Ammon's horn (tissue), 1 donor: ENCODE data around the gene CNTN4.
A peak's percentile ranks its signal among the peaks of the same experiment; 100 is the strongest.

Experiments used
- DNase-seq: peaks from one replicate; pipeline ENCODE4 v3.0.0-alpha.2; 2016; ENCODE audit warnings: low spot score

The CNTN4 gene

GRCh38 chr3:2392981-2393380 is 294.3 kb downstream of the CNTN4 start:
- DNase-seq: no peak

GRCh38 chr3:2415083-2415482 is 316.4 kb downstream of the CNTN4 start:
- DNase-seq: no peak

- DNase-seq: no peak
Observed at GRCh38 chr3:2420919-2421318, 322.3 kb downstream of the CNTN4 start.

GRCh38 chr3:2423143-2423542 is 324.5 kb downstream of the CNTN4 start:
- no peak for DNase-seq

GRCh38 chr3:2441558-2441957 is 342.9 kb downstream of the CNTN4 start:
- no peak for DNase-seq

GRCh38 chr3:2446146-2446545 is 347.5 kb downstream of the CNTN4 start:
- no peak for DNase-seq

- no peak for DNase-seq
Observed at GRCh38 chr3:2452249-2452648, 353.6 kb downstream of the CNTN4 start.

GRCh38 chr3:2454865-2455264 is 356.2 kb downstream of the CNTN4 start:
- no peak for DNase-seq

GRCh38 chr3:2456788-2457187 is 358.1 kb downstream of the CNTN4 start:
- no peak for DNase-seq

GRCh38 chr3:2458816-2459215 is 360.1 kb downstream of the CNTN4 start:
- no peak for DNase-seq

GRCh38 chr3:2465842-2466241 is 367.2 kb downstream of the CNTN4 start:
- DNase-seq: no peak

GRCh38 chr3:2468816-2469215 is 370.1 kb downstream of the CNTN4 start:
- DNase-seq: no peak

GRCh38 chr3:2476996-2477395 is 378.3 kb downstream of the CNTN4 start:
- DNase-seq: no peak

GRCh38 chr3:2477620-2478019 is 379.0 kb downstream of the CNTN4 start:
- DNase-seq: no peak

GRCh38 chr3:2484162-2485026 is 385.7 kb downstream of the CNTN4 start:
- no peak for DNase-seq

GRCh38 chr3:2485027-2485375 is 386.3 kb downstream of the CNTN4 start:
- DNase-seq: no peak

GRCh38 chr3:2495746-2496145 is 397.1 kb downstream of the CNTN4 start:
- DNase-seq: no peak

GRCh38 chr3:2504912-2505311 is 406.2 kb downstream of the CNTN4 start:
- no peak for DNase-seq

- no peak for DNase-seq
Observed at GRCh38 chr3:2506776-2507175, 408.1 kb downstream of the CNTN4 start.

GRCh38 chr3:2510591-2511145 is 412.0 kb downstream of the CNTN4 start:
- DNase-seq: no peak

GRCh38 chr3:2511356-2511755 is 412.7 kb downstream of the CNTN4 start:
- peak; percentile 47 for DNase-seq

GRCh38 chr3:2512881-2513280 is 414.2 kb downstream of the CNTN4 start:
- no peak for DNase-seq

GRCh38 chr3:2513986-2514385 is 415.3 kb downstream of the CNTN4 start:
- DNase-seq: no peak
